ENCODE data around the gene BEST4. TPM values are rescaled to one million over a fixed set of nuclear protein-coding genes. Genes with fewer than 3 reads are reported as not detected.

BEST4 gene
- total RNA-seq, 2 donors from 2014 or later: 26.0 to 58.9 TPM

DNA sequence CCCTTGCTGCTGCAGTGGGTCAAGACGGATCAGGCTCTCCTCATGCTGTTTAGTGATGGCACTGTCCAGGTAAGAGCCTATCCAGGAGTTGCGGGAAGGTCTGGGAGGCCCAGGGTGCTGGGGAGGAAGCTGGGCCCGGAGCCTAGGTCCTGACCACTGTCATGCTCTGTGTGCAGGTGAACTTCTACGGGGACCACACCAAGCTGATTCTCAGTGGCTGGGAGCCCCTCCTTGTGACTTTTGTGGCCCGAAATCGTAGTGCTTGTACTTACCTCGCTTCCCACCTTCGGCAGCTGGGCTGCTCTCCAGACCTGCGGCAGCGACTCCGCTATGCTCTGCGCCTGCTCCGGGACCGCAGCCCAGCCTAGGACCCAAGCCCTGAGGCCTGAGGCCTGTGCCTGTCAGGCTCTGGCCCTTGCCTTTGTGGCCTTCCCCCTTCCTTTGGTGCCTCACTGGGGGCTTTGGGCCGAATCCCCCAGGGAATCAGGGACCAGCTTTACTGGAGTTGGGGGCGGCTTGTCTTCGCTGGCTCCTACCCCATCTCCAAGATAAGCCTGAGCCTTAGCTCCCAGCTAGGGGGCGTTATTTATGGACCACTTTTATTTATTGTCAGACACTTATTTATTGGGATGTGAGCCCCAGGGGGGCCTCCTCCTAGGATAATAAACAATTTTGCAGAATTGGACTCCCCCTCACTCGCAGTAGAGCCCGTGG lies 17.5 kb upstream of the BEST4 start:
- no peak for DNase-seq

DNA sequence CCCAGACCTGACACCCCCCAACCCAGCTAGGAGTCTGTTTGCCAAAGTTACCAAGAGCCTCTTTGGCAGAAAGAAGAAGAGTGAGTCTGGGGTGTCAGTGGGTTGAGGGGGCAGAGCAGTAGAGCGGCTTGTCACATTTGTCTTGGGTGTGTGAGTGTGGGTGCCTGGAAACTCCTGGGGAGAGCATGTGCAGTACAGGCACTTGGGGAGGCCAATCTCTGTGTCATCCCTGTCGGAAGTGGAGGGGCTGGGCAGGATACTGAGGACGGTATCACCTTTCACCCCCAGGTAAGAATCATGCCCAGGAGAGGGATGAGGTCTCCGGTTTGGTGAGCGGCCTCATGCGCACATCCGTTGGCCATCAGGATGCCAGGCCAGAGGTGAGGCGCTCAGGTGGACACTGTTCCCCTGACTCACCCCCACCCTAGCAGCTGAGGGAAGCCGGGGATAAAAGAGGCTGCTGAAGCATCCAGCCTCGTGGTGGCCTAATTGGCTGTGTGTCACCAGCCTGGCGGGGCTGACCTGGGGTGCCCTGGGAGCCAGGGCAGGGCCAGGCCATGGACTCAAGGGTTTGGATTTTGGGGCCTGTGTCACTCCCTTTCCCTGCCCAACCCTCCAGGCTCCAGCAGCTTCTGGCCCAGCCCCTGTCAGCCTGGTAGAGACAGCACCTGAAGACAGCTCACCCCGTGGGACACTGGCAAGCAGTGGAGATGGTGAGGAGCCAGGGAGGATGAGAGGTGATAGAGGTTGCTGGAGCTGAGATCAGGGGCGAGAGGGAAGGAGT lies 15.5 kb upstream of the BEST4 start:
- DNase-seq: no peak
- TF ChIP-seq CTCF (IDR thresholded peaks at IDR 0.05): no peak
- H3K9me3 ChIP-seq: no peaks in the 10 kb centered on the region
- H3K9ac ChIP-seq (ENCODE audit: low read depth in 2 of 2, low read length in 2 of 2): peak overlapping the region in 1 of 2 donors; percentile 38
- H3K27ac ChIP-seq: no peak overlapping the region
- H3K4me3 ChIP-seq: no peak overlapping the region
- intact Hi-C loops (cut with DNase I): no loop called here
- H3K4me1 ChIP-seq: peaks cover 26% of the 10 kb centered on the region
- H3K36me3 ChIP-seq: peaks cover 13% of the 10 kb centered on the region
- no peaks in the 10 kb centered on the region for H3K27me3 ChIP-seq

More for the DNA sequence above, 17.5 kb upstream of the BEST4 start:
- H3K4me3 ChIP-seq: no peak overlapping the region
- peaks cover 36% of the 10 kb centered on the region for H3K4me1 ChIP-seq
- H3K9ac ChIP-seq (ENCODE audit: low read depth in 2 of 2, low read length in 2 of 2): no peak overlapping the region
- intact Hi-C loops (cut with DNase I): no loop called here
- no peak for TF ChIP-seq CTCF (IDR thresholded peaks at IDR 0.05)
- no peaks in the 10 kb centered on the region for H3K9me3 ChIP-seq
- H3K36me3 ChIP-seq: peaks cover 13% of the 10 kb centered on the region
- H3K27me3 ChIP-seq: no peaks in the 10 kb centered on the region
- no peak overlapping the region for H3K27ac ChIP-seq

GRCh38 chr1:44803062-44803311 lies 15.0 kb upstream of the BEST4 start:
- Histone ChIP-seq H3K27ac (no peak overlapping the region), H3K4me1 (peaks cover 21% of the 10 kb centered on the region), H3K9ac (ENCODE audit: low read depth in 2 of 2, low read length in 2 of 2) (peak overlapping the region in 1 of 2 donors; percentile 38), H3K4me3 (no peak overlapping the region), H3K27me3 (no peaks in the 10 kb centered on the region), H3K9me3 (no peaks in the 10 kb centered on the region), H3K36me3 (peaks cover 13% of the 10 kb centered on the region)
- intact Hi-C loops (cut with DNase I): no loop called here
- no peak for TF ChIP-seq CTCF (IDR thresholded peaks at IDR 0.05)
- no peak for DNase-seq

- H3K9me3 ChIP-seq: no peaks in the 10 kb centered on the region
- peaks cover 13% of the 10 kb centered on the region for H3K36me3 ChIP-seq
- H3K4me1 ChIP-seq: peaks cover 16% of the 10 kb centered on the region
- intact Hi-C loops (cut with DNase I): no loop called here
- H3K27me3 ChIP-seq: no peaks in the 10 kb centered on the region
- DNase-seq: no peak
- H3K27ac ChIP-seq: no peak overlapping the region
- no peak for TF ChIP-seq CTCF (IDR thresholded peaks at IDR 0.05)
- H3K4me3 ChIP-seq: no peak overlapping the region
- H3K9ac ChIP-seq (ENCODE audit: low read depth in 2 of 2, low read length in 2 of 2): peak overlapping the region; percentile 16 to 38
Measured at GRCh38 chr1:44802306-44803061, 14.5 kb upstream of the BEST4 start.

DNA sequence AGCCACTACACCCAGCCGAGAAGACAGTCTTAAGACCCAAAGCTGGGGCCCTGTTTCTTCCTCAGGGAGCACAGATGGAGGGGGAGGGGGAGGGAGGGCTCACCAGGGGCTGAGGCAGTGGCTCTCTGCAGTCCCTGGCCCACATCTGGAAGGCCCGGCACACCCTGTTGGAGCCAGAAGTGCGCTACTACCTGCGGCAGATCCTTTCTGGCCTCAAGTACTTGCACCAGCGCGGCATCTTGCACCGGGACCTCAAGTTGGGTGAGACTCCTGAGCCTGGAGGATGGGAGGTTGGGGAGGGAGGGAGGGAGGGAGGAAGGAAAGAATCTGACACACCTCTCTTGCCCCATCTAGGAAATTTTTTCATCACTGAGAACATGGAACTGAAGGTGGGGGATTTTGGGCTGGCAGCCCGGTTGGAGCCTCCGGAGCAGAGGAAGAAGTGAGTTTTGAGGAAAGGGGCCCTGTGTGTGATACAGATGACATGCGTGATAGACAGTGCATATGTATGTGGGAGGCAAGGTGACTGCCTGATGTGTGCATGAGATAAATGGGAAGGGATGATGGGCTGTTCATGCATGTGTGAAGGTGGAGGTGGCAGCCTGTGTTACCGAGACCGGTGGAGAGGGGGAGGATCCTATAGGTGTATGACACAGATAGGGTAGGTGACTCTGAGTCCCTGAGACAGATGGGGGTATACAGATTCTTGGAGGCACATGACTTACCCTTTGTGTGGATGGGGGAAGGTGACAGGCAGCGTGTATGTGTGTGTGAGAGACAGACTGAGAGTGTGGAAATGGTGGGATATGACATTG lies 13.7 kb upstream of the BEST4 start:
- Histone ChIP-seq H3K36me3 (peaks cover 13% of the 10 kb centered on the region), H3K4me3 (peak overlapping the region; percentile 79), H3K4me1 (peaks cover 10% of the 10 kb centered on the region), H3K27ac (no peak overlapping the region), H3K9me3 (no peaks in the 10 kb centered on the region), H3K9ac (ENCODE audit: low read depth in 2 of 2, low read length in 2 of 2) (peak overlapping the region; percentile 38 to 55), H3K27me3 (no peaks in the 10 kb centered on the region)
- no peak for TF ChIP-seq CTCF (IDR thresholded peaks at IDR 0.05)
- no peak for DNase-seq
- intact Hi-C loops (cut with DNase I): no loop called here
